Neural cell (in vitro differentiated cells): Measurements from ENCODE around the gene SULT1C3. TPM values are rescaled to one million over a fixed set of nuclear protein-coding genes. Genes with fewer than 3 reads are reported as not detected.
"Not testable (repeated sequence)": the region's sequence is repeated elsewhere in the genome, so short reads cannot be mapped to it uniquely, and the experiment has no call there.

ENCODE experiments used
- H2AFZ ChIP-seq: fragments of 200-600, 300-800 bp; sonication (generic), shearing (Covaris generic); 2 replicates; pipeline ENCODE4 v1.6.0; 2014; ENCODE audit warnings: low read depth, mild to moderate bottlenecking, antibody characterized with exemption, low read length, moderate library complexity
- H3F3A ChIP-seq: fragments of 200-600 bp; shearing (Covaris generic); 2 replicates; pipeline ENCODE4 v1.6.1; 2016; ENCODE audit warnings: mild to moderate bottlenecking, moderate library complexity, mixed read lengths, antibody characterized with exemption, low read length; ENCODE audit not compliant: insufficient read depth, poor library complexity, severe bottlenecking
- H3K27ac ChIP-seq: fragments of 200-600, 300-800 bp; sonication (generic), shearing (Covaris generic); 2 replicates; pipeline ENCODE4 v1.5.1; 2014; ENCODE audit warnings: mild to moderate bottlenecking, low read length, moderate library complexity
- H3K27me3 ChIP-seq: fragments of 300-800, 200-600 bp; sonication (generic), shearing (Covaris generic); 2 replicates; pipeline ENCODE4 v1.6.0; 2014; ENCODE audit warnings: mild to moderate bottlenecking, low read depth, low read length, moderate library complexity; ENCODE audit not compliant: insufficient read depth
- H3K36me3 ChIP-seq: fragments of 300-800, 200-600 bp; sonication (generic), shearing (Covaris generic); 2 replicates; pipeline ENCODE4 v1.5.1; 2014; ENCODE audit warnings: mild to moderate bottlenecking, antibody characterized with exemption, low read length, moderate library complexity; ENCODE audit not compliant: insufficient read depth
- H3K4me2 ChIP-seq: fragments of 300-800, 200-600 bp; sonication (generic), shearing (Covaris generic); 2 replicates; pipeline ENCODE4 v1.6.0; 2014; ENCODE audit warnings: mild to moderate bottlenecking, low read length
- H3K4me3 ChIP-seq: fragments of 300-800, 200-600 bp; sonication (generic), shearing (Covaris generic); 2 replicates; pipeline ENCODE4 v1.5.1; 2014; ENCODE audit warnings: mild to moderate bottlenecking, low read length, moderate library complexity
- H3K79me2 ChIP-seq: fragments of 200-600 bp; shearing (Covaris generic); replicated peaks from 2 replicates; pipeline ENCODE4 v1.6.0; 2014; ENCODE audit warnings: mild to moderate bottlenecking, low read length, moderate library complexity; ENCODE audit not compliant: insufficient read depth
- H3K9ac ChIP-seq: fragments of 300-800, 200-600 bp; sonication (generic), shearing (Covaris generic); 2 replicates; pipeline ENCODE4 v1.6.1; 2016; ENCODE audit warnings: mild to moderate bottlenecking, low read length, mixed read lengths
- H3K9me2 ChIP-seq: fragments of 200-600 bp; shearing (Covaris generic); 2 replicates; pipeline ENCODE4 v1.6.1; 2016; ENCODE audit warnings: mild to moderate bottlenecking, low read length, mixed read lengths; ENCODE audit not compliant: insufficient read depth
- H3K9me3 ChIP-seq: fragments of 200-600, 300-800 bp; sonication (generic), shearing (Covaris generic); 2 replicates; pipeline ENCODE4 v1.6.1; 2016; ENCODE audit warnings: mild to moderate bottlenecking, mixed run types, low read length, moderate library complexity, mixed read lengths
- H4K20me1 ChIP-seq: fragments of 200-600 bp; shearing (Covaris generic); 2 replicates; pipeline ENCODE4 v1.6.1; 2016; ENCODE audit warnings: mild to moderate bottlenecking, mixed run types; ENCODE audit not compliant: insufficient read depth
- CTCF ChIP-seq: fragments of 450-650 bp; IDR thresholded peaks from 2 replicates; pipeline ENCODE4 v1.5.1; 2014; ENCODE audit warnings: antibody characterized with exemption, mild to moderate bottlenecking, moderate library complexity; ENCODE audit not compliant: poor library complexity, severe bottlenecking
- EP300 ChIP-seq: fragments of 450-650 bp; conservative IDR thresholded peaks from 2 replicates; pipeline ENCODE4 v1.6.1; 2014; ENCODE audit warnings: antibody characterized with exemption, mild to moderate bottlenecking, moderate library complexity; ENCODE audit not compliant: poor library complexity, severe bottlenecking
- EZH2 ChIP-seq: fragments of 200-600, 300-800 bp; shearing (Covaris generic), sonication (generic); IDR thresholded peaks from 2 replicates; pipeline ENCODE4 v1.6.1; 2014; ENCODE audit warnings: antibody characterized with exemption, low read length, borderline replicate concordance, mild to moderate bottlenecking; ENCODE audit not compliant: insufficient read depth, poor library complexity, severe bottlenecking
- MXI1 ChIP-seq: fragments of 450-650 bp; conservative IDR thresholded peaks from 2 replicates; pipeline ENCODE4 v1.6.1; 2014; ENCODE audit warnings: antibody characterized with exemption, mild to moderate bottlenecking; ENCODE audit not compliant: poor library complexity, severe bottlenecking
- POLR2AphosphoS5 ChIP-seq: IDR thresholded peaks from 2 replicates; pipeline ENCODE4 v1.6.1; 2012
- RAD21 ChIP-seq: fragments of 450-650 bp; conservative IDR thresholded peaks from 2 replicates; pipeline ENCODE4 v1.6.1; 2014; ENCODE audit warnings: antibody characterized with exemption, mild to moderate bottlenecking, moderate library complexity
- REST ChIP-seq: IDR thresholded peaks from 2 replicates; pipeline ENCODE4 v1.6.1; 2012; ENCODE audit warnings: borderline replicate concordance
- SMC3 ChIP-seq: fragments of 450-650 bp; conservative IDR thresholded peaks from 2 replicates; pipeline ENCODE4 v1.6.1; 2014; ENCODE audit warnings: antibody characterized with exemption, mild to moderate bottlenecking, moderate library complexity; ENCODE audit not compliant: poor library complexity
- TAF1 ChIP-seq: IDR thresholded peaks from 2 replicates; pipeline ENCODE4 v1.6.1; 2012; ENCODE audit warnings: low read depth
- polyA plus RNA-seq: library from polyadenylated mRNA; depleted of rRNA; stranded (reverse); fragments of >200 nt; gene quantifications from 2 replicates; pipeline ENCODE4 v1.2.3, GENCODE V29; 2014

SULT1C3 gene
- polyA plus RNA-seq, 1 donor from 2014 or later = not detected

- H3K9ac ChIP-seq = no peak overlapping the region
- no peaks in the 10 kb centered on the region for H3F3A ChIP-seq
Measured at GRCh38 chr2:108280466-108280865, 40.7 kb downstream of the SULT1C3 start.

GRCh38 chr2:108284566-108284965 is 44.8 kb downstream of the SULT1C3 start:
- not testable (repeated sequence) for H3F3A ChIP-seq, H3K9me3 ChIP-seq, H3K79me2 ChIP-seq, H3K4me3 ChIP-seq, H3K9me2 ChIP-seq, H3K27me3 ChIP-seq, H3K4me2 ChIP-seq, H2AFZ ChIP-seq, H3K27ac ChIP-seq, H3K36me3 ChIP-seq, H3K9ac ChIP-seq, H4K20me1 ChIP-seq

More at GRCh38 chr2:108280466-108280865, 40.7 kb downstream of the SULT1C3 start:
- Histone ChIP-seq H2AFZ (no peak overlapping the region), H3K79me2 (no peaks in the 10 kb centered on the region), H3K4me2 (no peak overlapping the region), H3K27me3 (no peaks in the 10 kb centered on the region), H3K27ac (no peak overlapping the region), H4K20me1 (no peaks in the 10 kb centered on the region), H3K36me3 (no peaks in the 10 kb centered on the region), H3K4me3 (no peak overlapping the region), H3K9me3 (no peaks in the 10 kb centered on the region), H3K9me2 (no peaks in the 10 kb centered on the region)
- no peak for TF ChIP-seq CTCF
- TF ChIP-seq EZH2 = no peak
- no peak for TF ChIP-seq RAD21
- no peak for TF ChIP-seq EP300
- no peak for TF ChIP-seq REST
- no peak for TF ChIP-seq SMC3
- TF ChIP-seq TAF1 = no peak
- no peak for TF ChIP-seq MXI1
- TF ChIP-seq POLR2AphosphoS5 = no peak

- no peaks in the 10 kb centered on the region for H3F3A ChIP-seq
- H3K79me2 ChIP-seq = no peaks in the 10 kb centered on the region
- no peaks in the 10 kb centered on the region for H3K9me2 ChIP-seq
- H3K27ac ChIP-seq = no peak overlapping the region
- no peaks in the 10 kb centered on the region for H3K27me3 ChIP-seq
- no peak overlapping the region for H3K4me2 ChIP-seq
- H3K9me3 ChIP-seq = no peaks in the 10 kb centered on the region
- no peak overlapping the region for H3K4me3 ChIP-seq
- no peak overlapping the region for H2AFZ ChIP-seq
- TF ChIP-seq REST = no peak
- no peak for TF ChIP-seq MXI1
- no peak for TF ChIP-seq TAF1
- no peak for TF ChIP-seq SMC3
- H4K20me1 ChIP-seq = no peaks in the 10 kb centered on the region
- no peak overlapping the region for H3K9ac ChIP-seq
- no peaks in the 10 kb centered on the region for H3K36me3 ChIP-seq
Measured at GRCh38 chr2:108285616-108286015, 45.8 kb downstream of the SULT1C3 start.
